Neural crest cell (in vitro differentiated cells): Measurements from ENCODE around the gene INTS1. TPM values are rescaled to one million over a fixed set of nuclear protein-coding genes. Genes with fewer than 3 reads are reported as not detected.

Source experiments
- DNase-seq: peaks from one replicate; pipeline ENCODE4 v3.0.0; 2021; ENCODE audit warnings: low read depth, mixed read lengths, low spot score
- H3K27ac Mint-ChIP-seq: one replicate; pipeline ENCODE4 v1.8.0; 2021; ENCODE audit warnings: mild to moderate bottlenecking, mixed read lengths; ENCODE audit not compliant: unreplicated experiment
- H3K27me3 Mint-ChIP-seq: 2 replicates; pipeline ENCODE4 v1.8.0; 2021; ENCODE audit warnings: low read depth, mild to moderate bottlenecking, mixed read lengths
- H3K36me3 Mint-ChIP-seq: 2 replicates; pipeline ENCODE4 v1.8.0; 2021; ENCODE audit warnings: low read depth, mild to moderate bottlenecking, mixed read lengths
- H3K4me1 Mint-ChIP-seq: 2 replicates; pipeline ENCODE4 v1.8.0; 2021; ENCODE audit warnings: mixed read lengths
- H3K4me3 Mint-ChIP-seq: one replicate; pipeline ENCODE4 v1.8.0; 2021; ENCODE audit warnings: mild to moderate bottlenecking, mixed read lengths
- H3K9me3 Mint-ChIP-seq: 2 replicates; pipeline ENCODE4 v1.8.0; 2021; ENCODE audit warnings: mixed read lengths
- CTCF ChIP-seq: fragments of 200-600 bp; sonication (generic); conservative IDR thresholded peaks from 2 replicates; pipeline ENCODE4 v1.5.0; 2021; ENCODE audit warnings: antibody characterized with exemption, mild to moderate bottlenecking
- total RNA-seq: library from RNA; stranded (reverse); gene quantifications from 2 replicates; pipeline ENCODE4 v1.2.1, GENCODE V29; 2021

INTS1 gene
- total RNA-seq, 1 donor from 2014 or later, result 134 TPM

DNA sequence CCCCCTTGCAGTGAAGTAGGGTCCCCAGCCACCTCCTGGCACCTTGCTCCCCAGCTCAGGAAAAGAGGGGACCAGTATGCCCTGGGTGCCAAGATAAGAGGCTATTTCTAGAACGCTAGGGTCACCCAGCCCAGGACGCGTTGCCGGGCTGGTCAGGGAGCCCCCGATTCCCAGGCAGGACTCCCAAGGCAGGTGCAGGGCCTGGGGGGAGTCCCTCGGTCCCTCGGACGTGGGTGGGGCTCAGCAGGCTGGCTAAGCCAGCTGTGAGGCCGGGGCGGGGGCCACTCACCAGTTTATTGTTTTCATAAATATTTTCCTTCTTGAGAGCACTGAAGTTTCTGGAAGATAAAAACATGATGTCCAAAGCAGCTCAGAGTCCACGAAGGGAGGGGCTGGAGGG is 54.2 kb downstream of the INTS1 start:
- TF ChIP-seq CTCF, result no peak
- DNase-seq, result no peak
- H3K36me3 Mint-ChIP-seq, result no peaks in the 10 kb centered on the region
- peaks cover 21% of the 10 kb centered on the region for H3K4me1 Mint-ChIP-seq
- no peak overlapping the region for H3K4me3 Mint-ChIP-seq
- no peak overlapping the region for H3K27ac Mint-ChIP-seq
- H3K9me3 Mint-ChIP-seq, result no peaks in the 10 kb centered on the region
- H3K27me3 Mint-ChIP-seq, result no peaks in the 10 kb centered on the region

DNA sequence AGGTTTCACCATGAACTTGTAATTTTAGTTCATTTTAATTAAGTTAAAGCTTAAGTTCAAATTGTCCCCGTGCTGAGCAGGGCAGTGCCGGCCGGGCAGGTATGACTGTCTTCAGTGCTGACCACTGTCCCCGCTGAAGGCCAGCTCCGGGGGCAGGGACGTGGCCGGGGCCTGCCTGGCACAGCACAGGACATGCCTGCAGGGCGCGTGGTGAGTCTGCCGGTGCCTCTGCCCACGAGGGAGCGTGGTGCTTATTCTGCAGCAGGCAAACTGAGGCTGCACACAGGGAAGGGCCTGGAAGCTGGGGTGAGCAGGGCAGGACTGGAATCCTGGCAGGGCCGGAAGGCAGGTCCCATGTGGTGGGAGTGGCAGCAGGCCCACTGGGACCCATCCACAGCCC is 54.7 kb downstream of the INTS1 start:
- Mint-ChIP-seq H3K27me3 (no peaks in the 10 kb centered on the region), H3K4me1 (peaks cover 21% of the 10 kb centered on the region), H3K27ac (no peak overlapping the region), H3K36me3 (no peaks in the 10 kb centered on the region), H3K4me3 (no peak overlapping the region), H3K9me3 (no peaks in the 10 kb centered on the region)
- DNase-seq, result no peak
- TF ChIP-seq CTCF, result no peak

DNA sequence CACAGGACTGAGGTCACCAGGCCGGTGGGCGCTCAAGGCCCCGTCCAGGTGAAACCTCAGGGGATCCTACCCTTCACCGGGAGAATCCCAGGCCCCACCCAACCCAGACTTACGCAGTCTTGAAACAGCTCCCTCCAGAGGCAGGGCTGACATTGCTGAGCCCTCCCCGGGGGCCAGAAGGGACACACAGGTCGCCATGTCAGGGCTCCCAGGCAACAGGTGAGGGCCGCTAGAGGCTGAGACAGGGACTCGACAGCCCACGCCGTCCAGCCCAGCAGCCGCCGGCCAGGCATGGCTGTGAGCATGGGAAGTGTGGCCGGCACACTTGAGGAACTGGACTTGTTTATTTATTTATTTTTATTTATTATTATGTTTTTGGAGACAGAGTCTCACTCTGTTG is 55.2 kb downstream of the INTS1 start:
- H3K4me3 Mint-ChIP-seq, result no peak overlapping the region
- no peaks in the 10 kb centered on the region for H3K27me3 Mint-ChIP-seq
- no peak for DNase-seq
- H3K9me3 Mint-ChIP-seq, result no peaks in the 10 kb centered on the region
- TF ChIP-seq CTCF, result no peak
- no peaks in the 10 kb centered on the region for H3K36me3 Mint-ChIP-seq
- peaks cover 17% of the 10 kb centered on the region for H3K4me1 Mint-ChIP-seq
- no peak overlapping the region for H3K27ac Mint-ChIP-seq

GRCh38 chr7:1447551-1448244 is 56.5 kb downstream of the INTS1 start:
- no peaks in the 10 kb centered on the region for H3K36me3 Mint-ChIP-seq

GRCh38 chr7:1447112-1447511 is 57.1 kb downstream of the INTS1 start:
- no peak overlapping the region for H3K27ac Mint-ChIP-seq
- peaks cover 5% of the 10 kb centered on the region for H3K4me1 Mint-ChIP-seq
- no peak for TF ChIP-seq CTCF
- no peaks in the 10 kb centered on the region for H3K27me3 Mint-ChIP-seq
- H3K4me3 Mint-ChIP-seq, result no peak overlapping the region
- H3K9me3 Mint-ChIP-seq, result no peaks in the 10 kb centered on the region
- DNase-seq, result no peak
- no peaks in the 10 kb centered on the region for H3K36me3 Mint-ChIP-seq

More at GRCh38 chr7:1447551-1448244, 56.5 kb downstream of the INTS1 start:
- H3K9me3 Mint-ChIP-seq, result no peaks in the 10 kb centered on the region
- no peak overlapping the region for H3K4me3 Mint-ChIP-seq
- TF ChIP-seq CTCF, result no peak
- H3K4me1 Mint-ChIP-seq, result peaks cover 11% of the 10 kb centered on the region
- H3K27me3 Mint-ChIP-seq, result no peaks in the 10 kb centered on the region
- no peak for DNase-seq
- no peak overlapping the region for H3K27ac Mint-ChIP-seq
